Posterior cingulate gyrus (tissue), 11 donors: ENCODE results near the gene TNFSF10.

Source experiments
- DNase-seq, 10 donors: peaks; one replicate each; pipeline versions ENCODE4 v3.0.0 to v3.0.0-alpha.2; 2020 to 2021; ENCODE audit warnings: mixed read lengths in 3 of 10
- intact Hi-C: fragments of 100-400 bp; cut with DNase I; formaldehyde crosslinking; loops from one replicate; pipeline ENCODE4 v1.15.1; 2023

TNFSF10 gene

DNA sequence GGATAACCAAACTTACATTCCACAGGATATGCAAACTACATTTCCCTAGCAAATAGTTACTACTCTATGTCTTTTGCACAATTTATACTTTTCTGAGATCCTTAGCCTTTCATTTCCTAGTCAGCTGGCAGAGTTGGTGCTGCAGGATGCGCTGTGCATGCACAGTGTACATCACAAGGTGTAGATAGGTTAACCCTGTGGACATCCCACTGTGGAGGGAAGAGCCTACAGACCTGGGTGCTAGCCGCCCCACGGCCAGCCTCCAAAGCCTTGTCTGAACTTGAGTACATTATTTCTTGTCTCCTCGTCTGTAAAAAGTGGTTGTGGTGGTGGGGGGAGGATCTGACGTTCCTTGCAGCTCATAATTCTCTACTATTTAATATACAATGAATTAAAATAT, 3.5 kb downstream of the TNFSF10 start:
- intact Hi-C loops = no loop called here
- no peak for DNase-seq

DNA sequence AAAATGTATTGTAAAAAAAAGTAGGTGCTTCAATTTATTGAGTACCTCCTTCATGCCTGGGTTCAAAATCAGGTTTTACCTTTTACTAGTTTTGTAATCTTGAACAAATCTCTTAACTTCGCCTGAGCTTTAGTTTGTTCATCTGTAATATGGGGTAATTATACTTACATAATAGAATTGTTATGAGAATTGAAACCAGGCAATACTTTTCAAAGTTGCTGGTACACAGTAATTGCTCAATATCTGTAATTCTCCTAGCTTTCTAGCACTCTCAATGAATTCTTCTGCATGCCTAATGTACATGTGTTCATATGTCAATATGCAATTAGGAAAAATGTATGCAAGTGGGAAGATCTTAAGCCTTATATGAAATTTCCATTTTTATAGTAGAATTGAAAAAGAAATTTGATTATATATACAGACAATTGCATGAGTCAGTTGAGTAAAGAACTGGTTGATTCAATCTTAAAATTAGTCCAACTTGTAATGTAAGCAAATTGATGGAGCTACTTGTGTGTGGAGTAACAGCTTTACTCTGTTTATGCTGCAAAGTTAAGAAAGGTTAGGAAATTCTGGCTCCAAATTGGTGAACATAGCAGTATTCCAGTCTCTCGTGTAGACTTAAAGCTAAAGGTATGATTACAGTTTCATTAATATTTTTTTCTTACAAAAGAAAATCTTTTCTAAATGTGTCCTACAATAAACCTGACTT, 4.1 kb downstream of the TNFSF10 start:
- intact Hi-C loops = no loop called here
- DNase-seq = no peak

DNA sequence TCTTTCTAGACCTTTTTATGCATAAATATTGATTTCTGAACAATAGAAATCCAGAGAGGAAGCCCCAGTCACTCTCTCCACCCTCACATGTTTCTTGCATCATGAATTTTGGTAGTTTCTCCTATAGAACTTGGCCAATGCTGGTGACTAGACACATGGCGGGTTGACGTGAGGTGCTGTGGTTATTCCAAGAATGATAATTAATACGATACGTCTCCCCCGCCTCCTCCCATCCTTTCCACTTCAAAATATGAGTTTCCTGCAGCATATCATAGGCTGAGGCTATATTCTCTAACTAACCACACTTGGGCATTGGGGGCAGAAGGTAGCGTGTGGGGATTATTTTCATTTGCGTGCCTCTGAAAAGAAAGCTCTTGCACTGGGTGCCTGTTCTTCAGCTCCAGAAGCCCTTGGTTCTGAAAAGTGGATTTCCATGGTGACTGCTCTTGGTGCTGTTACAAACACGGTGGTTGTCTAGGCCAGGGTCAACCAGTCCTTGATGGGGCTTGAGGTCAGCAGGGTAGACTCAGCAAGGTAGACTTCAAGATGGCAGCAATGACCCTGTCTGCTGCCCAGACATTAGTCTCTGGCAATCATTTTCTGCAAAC, 5.3 kb downstream of the TNFSF10 start:
- DNase-seq = no peak
- intact Hi-C loops = no loop called here

DNA sequence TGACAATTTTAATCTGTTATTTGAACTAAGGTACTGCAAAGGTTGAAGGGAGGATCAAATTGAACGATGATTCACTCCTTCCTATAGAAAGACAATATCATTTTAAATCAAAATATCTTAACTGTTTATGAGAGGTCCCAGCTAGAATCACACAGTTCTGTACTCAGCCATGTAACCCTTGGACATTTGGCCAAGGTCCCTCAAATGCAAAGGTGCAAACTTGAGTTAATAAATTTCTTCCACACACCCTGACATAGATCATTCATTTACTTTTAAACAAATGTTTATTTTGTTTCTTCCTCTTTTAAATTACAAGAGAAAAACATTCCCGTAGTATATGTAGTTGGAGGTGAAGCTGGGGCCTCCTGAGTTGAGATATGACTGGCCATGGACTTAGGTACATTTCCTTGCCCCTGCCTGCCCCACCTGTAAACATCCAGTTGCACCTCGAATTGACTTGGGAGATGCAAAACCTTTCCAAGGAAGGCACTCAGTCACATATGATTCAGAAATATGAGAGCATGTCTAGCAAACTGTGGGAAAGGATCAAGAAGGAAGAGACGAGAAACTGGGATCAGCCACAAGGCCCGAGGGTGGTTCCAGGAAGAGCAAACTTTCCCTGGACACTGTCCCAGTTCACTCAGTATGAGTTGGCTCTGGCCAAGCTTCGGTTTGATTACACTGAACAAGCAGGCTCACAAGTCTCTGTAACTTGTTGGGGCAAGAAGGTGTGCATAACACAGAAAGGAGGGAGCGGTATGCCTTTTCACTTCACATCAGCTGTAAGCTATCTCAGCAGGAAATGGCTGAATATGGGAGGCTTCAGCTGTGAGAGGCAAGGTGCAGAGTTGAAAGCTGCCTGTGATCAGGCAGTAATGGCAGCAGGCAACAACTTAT, 6.7 kb downstream of the TNFSF10 start:
- intact Hi-C loops = no loop called here
- no peak for DNase-seq

DNA sequence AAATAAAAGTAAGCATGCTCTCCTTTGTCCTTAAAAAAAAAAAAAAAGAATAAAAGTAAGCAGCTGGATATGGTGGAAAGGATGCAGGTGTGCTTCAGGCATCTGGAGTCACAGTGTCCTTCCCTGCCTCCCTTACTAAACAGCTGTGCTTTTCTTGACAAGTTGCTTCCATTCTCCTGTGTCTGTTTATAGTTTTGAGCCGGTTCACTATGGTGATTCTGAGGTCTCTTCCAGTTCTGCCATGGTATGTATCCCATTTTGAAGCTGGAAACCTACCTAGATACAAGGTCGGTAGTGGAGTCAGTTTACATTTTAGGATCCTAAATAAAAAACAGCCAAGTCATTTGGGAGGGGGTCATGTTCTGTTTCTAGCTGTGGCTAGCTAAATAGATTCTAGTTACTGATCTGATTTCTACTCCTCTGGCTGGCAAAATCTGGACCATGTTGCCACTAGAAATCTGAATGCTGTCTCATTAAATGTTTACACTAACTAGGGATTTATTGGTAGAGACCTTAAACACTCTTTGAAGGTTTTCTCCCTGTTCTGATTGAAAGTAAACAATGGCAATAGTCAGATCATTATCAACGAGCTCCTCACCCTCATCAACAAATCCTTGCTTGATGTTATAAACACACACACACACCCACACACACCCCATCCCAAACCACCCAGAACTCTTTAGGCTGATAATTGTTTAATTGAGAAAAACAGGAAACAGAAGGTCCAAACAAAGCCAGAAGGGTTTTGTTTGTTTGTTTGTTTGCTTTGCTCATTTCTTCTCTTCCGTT, 7.9 kb downstream of the TNFSF10 start:
- intact Hi-C loops = no loop called here
- no peak for DNase-seq

DNA sequence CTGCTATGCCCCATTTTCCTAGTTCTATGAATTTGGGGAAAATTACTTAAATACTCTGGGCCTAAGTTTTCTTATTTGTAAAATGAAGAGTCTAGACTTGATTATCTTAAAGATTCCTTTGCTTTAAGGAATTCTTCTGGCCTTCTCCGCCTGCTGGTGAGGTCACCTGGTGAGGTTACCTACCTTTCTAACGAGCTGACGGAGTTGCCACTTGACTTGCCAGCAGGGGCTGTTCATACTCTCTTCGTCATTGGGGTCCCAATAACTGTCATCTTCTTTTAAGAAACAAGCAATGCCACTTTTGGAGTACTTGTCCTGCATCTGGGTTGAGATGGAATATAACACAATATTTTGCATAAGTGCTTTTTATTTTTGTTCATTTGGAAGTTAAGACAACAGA, 8.6 kb downstream of the TNFSF10 start:
- intact Hi-C loops = no loop called here

DNA sequence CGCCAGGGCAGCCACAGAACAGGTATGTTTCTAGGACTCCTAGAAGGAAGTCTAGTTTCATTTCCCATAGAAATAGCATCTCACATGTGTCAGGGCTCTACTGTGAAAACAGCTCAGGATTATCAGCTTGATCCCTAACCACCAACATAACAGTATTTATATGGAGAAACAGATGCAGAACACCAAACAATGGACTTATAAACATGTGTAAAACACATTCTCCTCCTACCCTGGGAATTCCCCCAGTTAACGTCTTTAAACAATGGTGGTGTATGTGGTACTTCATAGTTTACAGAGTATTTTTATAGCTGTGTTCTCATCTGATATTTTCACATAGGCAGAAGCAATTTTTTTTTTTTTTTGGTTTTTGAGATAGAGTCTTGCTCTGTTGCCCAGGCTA, 9.7 kb downstream of the TNFSF10 start:
- DNase-seq = no peak
- intact Hi-C loops = no loop called here

More for the DNA sequence above, 8.6 kb downstream of the TNFSF10 start:
- no peak for DNase-seq

DNA sequence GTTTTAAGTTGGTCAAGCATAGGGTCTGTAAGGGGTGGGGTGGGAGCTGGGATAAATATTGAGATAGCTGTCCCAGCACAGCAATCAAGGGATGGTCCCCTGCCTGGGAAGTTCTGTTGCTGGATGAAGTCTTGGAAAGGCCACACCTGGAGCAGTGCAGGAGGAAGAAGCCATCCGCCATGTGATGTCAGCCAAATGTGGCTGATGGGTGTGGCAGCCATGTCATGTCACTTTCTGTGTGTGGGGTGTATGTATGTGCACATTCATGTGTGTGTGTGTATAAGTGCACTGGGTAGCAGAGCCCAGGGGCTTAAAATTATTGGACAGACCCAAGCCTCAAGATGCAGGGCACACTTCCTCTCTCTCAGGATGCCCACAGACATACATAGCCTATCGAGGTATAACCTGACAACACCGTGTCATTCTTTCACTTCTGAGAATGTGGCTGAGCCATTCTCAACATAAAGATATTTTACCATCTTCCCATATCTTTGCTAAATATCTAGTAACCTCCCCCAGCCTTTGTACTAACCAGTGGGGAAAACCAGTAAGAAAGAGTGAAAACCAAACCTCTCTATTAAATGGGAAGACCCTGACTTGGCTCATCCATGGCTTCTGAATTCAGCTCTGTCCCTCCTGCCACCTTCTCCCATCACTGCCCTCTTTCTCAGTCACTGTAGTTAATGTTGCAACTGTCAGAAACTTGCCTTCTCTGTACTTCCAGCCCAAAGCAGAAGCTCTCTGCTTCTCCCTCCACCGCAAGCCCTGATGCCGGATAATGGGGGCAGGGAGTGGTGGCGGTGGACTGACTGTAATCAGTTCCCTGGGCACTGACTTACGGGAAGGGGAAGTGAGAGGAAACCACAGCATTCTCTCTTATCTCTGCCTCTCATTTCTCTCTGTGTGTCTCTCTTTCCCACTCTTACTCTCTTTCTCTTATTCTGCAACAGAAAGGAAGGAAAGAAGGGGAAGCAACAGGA, 11.2 kb downstream of the TNFSF10 start:
- peak in 4 of 10 donors; percentile 25 to 87 (median 33) for DNase-seq
- intact Hi-C loops = no loop called here

DNA sequence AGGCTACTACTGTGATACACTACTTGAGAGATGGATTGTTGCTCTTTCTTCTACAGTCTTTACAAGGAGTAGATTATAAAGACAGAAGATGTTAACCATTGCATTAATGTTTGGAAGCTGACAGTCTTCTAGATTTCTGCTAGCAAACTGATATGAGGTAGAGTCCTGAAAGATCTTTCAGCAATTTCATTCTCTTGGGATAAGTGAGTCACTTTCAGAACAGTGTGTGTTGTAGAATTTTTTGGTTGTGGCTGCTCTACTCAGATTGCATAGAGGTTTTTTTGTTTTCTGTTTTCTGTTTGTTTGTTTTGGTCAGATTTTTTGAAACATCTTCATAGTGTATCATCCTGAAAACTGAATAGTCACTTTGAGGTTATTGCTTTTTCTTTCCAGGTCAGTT, 17.1 kb downstream of the TNFSF10 start:
- intact Hi-C loops = no loop called here

DNA sequence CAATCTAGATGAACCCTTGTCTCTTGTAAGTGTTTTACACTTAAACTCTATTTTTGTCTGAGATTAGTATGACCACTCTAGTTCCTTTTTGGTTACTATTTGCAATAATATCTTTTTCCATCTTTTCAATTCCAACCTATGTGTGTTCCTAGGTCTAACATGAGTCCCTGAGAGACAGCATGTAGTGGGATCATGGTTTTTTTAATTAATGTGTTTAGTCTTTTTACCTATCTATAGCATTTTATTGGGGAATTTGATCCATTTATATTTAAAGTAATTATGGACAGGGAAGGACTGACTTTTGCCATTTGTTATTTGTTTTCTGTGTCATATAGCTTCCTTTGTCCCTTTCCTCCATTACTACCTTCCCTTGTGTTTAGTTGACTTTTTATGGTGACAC, 21.7 kb downstream of the TNFSF10 start:
- no peak for DNase-seq
- intact Hi-C loops = no loop called here

More for the DNA sequence above, 17.1 kb downstream of the TNFSF10 start:
- DNase-seq = no peak

DNA sequence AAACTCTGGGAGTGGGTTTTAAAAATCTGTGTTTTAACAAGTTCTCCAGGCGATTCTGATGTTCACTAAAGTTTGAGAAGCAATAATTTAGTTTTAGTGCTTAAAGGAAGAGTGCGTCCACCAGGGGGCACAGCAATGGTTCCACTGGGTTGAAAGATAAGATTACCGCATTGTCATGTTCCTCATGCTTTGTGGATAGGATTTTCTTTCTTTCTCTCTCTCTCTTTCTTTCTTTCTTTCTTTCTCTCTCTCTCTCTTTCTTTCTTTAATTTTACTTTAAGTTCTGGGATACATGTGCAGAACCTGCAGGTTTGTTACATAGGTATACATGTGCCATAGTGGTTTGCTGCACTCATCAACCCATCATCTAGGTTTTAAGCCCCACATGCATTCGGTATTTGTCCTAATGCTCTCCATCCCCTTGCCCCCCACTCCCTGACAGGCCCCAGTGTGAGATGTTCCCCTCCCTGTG, 33.0 kb downstream of the TNFSF10 start:
- intact Hi-C loops = loop anchor here (1.0 to 5.0 kb wide), 2 partner anchors 107 to 177 kb away; no protein-coding TSS in a partner anchor
- DNase-seq = peak in 6 of 10 donors; percentile 41 to 92 (median 61)

DNA sequence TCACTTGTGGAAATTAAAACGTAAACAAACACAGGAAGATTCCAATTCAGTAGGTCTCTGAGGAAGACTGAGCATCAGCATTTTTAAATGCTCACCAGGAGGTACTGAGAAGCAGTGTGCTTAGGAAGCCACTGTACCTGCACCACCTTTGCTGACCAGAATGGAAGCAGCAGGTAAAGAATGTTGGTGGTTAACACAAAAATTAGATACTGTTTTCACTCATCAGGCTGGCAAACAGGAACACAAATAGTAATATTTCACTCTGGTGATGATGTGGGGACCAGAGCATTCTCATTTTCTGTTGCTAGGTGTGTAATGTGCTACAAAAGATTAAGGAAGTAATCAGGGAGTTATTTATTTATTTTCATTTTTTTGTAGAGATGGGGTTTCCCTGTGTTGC, 45.1 kb downstream of the TNFSF10 start:
- intact Hi-C loops = loop anchor here (5.0 kb wide), 1 partner anchor 146 kb away; no protein-coding TSS in a partner anchor

DNA sequence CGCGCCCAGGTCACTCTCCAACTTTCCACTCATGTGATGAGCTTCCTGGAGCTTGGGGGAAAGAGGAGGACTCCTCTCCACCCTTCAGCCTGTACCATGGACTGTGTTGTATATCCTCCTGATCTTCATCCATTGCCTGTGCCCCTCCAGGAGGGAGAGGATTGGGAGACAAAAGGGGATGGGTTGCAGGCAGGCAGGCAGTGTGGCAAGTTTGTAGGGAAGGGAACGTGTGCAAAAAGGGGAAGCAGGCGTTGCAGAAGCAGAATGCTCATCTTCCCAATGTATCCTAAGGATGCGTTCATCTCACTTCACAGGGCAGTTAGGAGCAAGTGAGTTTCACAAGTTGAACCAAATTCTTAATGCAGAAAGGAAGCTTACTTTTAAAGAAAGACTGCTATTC, 46.9 kb downstream of the TNFSF10 start:
- DNase-seq = no peak
- intact Hi-C loops = loop anchor here (5.0 kb wide), 1 partner anchor 144 kb away; no protein-coding TSS in a partner anchor

More for the DNA sequence above, 45.1 kb downstream of the TNFSF10 start:
- no peak for DNase-seq

DNA sequence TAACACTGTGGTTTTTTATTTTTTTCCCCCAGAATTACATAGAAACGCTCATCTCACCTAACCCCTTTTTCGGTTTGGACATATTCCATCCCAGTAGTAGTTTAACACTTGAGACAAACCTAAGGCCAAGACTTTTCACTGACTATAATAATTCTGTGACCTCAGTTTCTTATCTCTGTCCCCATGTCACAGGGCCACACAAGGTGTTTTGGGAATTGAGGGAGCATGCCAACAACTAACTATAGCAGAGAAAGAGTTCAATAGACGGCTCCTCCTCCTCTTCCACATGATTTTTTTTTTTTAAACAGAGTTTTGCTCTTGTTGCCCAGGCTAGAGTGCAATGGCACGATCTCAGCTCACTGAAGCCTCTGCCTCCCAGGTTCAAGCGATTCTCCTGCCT, 47.5 kb downstream of the TNFSF10 start:
- DNase-seq = no peak
- intact Hi-C loops = loop anchor here (5.0 kb wide), 1 partner anchor 143 kb away; no protein-coding TSS in a partner anchor

DNA sequence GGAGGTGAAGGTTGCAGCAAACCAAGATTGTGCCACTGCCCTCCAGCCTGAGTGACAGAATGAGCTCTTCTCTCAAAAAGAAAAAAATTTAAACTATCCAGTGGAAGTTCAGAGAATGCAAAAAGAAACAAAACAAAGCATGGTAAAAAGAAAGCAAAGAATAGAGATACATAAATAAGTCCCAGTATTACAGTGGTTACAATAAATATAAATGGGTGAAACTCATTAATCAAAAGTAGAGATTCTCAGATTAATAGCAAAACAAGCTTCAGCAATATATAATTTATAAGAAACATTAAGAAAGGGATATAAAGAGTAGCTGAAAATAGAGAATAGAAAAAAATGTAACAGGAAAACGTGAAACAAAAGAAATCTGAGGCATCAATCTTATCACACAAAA, 51.3 kb downstream of the TNFSF10 start:
- DNase-seq = no peak
- intact Hi-C loops = no loop called here

DNA sequence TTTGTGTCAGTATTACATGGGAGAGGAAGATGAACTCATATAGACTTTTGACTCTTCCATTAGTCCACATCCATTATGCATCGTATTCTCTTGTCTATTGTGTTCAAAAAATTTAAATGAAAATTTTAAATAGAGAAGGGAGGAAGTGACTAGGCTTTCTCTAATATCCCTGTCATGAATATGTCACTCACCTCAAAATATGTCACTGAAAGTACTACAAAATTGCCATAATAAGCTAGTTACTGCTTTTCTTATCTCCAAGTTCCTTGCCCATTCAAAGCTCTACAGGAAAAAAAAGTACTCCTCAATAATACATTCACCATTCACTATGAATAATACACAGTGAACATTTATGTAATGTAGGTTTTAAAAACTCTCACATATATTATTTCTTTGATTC, 52.6 kb downstream of the TNFSF10 start:
- no peak for DNase-seq
- intact Hi-C loops = no loop called here

DNA sequence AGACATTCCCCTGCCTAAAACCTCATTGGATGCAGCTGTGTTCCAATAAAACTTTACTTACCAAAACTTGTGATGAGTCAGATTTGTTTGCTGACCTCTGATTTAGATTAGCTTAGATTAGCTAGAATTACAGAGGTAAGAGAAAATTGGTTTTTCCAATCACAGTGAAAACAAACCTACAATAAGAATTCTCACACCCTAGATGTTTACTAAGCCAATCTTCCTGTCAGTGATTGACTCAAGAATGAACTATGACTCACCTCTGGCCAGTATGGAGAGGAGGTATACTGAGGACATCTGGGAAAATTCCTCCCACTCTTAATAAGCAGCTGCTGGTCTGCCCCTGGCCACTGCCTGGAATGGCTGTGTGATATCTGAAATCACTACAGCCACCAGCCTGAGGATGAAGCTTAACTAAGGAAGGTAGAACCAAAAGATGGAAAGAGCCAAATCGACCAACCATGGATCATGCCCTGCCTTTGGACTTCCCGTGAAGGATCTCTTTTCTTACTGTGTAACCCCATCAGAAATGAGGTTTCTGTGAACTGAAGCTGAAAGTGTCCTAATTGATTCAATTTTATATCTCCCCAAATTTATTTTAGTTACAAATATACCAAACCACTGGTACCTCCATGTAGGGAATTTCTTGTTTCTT, 55.9 kb downstream of the TNFSF10 start:
- intact Hi-C loops = no loop called here
- DNase-seq = no peak

DNA sequence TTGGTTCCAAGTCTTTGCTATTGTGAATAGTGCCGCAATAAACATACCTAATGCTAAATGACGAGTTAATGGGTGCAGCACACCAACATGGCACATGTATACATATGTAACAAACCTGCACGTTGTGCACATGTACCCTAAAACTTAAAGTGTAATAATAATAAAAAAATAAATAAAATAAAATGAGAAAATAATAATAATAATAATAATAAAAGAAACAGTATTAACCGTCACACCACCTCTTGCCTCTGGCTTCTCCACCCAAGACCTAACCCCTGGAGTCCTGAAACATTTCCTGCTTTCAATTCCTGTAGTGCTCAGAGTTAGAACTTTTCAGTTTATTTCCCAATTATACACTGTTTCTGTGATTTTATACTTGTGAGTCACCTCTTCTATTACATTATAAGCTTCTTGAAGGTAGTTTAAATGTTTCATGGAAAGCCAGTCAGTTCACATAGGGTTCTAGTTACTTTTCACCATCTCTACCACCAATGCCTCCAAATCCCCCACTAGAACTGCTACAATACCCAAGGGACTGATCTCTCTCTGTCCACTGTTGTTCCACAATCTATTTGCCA, 56.6 kb downstream of the TNFSF10 start:
- no peak for DNase-seq
- intact Hi-C loops = no loop called here
